BE2C (cell line): ENCODE data around the gene PRG2.

Experiments used
- DNase-seq: peaks from one replicate; pipeline ENCODE4 v3.0.0-alpha.2; 2020
- H3K27me3 ChIP-seq: fragments of 250-450 bp; sonication (Bioruptor Pico); 2 replicates; pipeline ENCODE4 v1.5.1; 2020; ENCODE audit warnings: mild to moderate bottlenecking
- H3K36me3 ChIP-seq: fragments of 250-450 bp; sonication (Bioruptor Pico); 2 replicates; pipeline ENCODE4 v1.5.1; 2020; ENCODE audit warnings: mild to moderate bottlenecking
- H3K4me1 ChIP-seq: fragments of 250-450 bp; sonication (Bioruptor Pico); 2 replicates; pipeline ENCODE4 v1.5.1; 2020
- H3K4me3 ChIP-seq: 2 replicates; pipeline ENCODE4 v1.5.1; 2011; ENCODE audit warnings: low read depth, low read length
- H3K9me3 ChIP-seq: fragments of 250-450 bp; sonication (Bioruptor Pico); 2 replicates; pipeline ENCODE4 v1.5.1; 2020
- TF ChIP-seq, protein P1 (sequence below): IDR thresholded peaks from 2 replicates; pipeline ENCODE4 v1.5.1; 2012; ENCODE audit warnings: mild to moderate bottlenecking, low read depth, low read length

PRG2 gene

GRCh38 chr11:57402188-57403002 lies 11.9 kb upstream of the PRG2 start:
- no peak for DNase-seq
- no peaks in the 10 kb centered on the region for H3K36me3 ChIP-seq
- no peaks in the 10 kb centered on the region for H3K27me3 ChIP-seq
- no peaks in the 10 kb centered on the region for H3K9me3 ChIP-seq
- H3K4me3 ChIP-seq = no peak overlapping the region
- TF ChIP-seq, protein P1, sequence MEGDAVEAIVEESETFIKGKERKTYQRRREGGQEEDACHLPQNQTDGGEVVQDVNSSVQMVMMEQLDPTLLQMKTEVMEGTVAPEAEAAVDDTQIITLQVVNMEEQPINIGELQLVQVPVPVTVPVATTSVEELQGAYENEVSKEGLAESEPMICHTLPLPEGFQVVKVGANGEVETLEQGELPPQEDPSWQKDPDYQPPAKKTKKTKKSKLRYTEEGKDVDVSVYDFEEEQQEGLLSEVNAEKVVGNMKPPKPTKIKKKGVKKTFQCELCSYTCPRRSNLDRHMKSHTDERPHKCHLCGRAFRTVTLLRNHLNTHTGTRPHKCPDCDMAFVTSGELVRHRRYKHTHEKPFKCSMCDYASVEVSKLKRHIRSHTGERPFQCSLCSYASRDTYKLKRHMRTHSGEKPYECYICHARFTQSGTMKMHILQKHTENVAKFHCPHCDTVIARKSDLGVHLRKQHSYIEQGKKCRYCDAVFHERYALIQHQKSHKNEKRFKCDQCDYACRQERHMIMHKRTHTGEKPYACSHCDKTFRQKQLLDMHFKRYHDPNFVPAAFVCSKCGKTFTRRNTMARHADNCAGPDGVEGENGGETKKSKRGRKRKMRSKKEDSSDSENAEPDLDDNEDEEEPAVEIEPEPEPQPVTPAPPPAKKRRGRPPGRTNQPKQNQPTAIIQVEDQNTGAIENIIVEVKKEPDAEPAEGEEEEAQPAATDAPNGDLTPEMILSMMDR = no peak
- H3K4me1 ChIP-seq = no peaks in the 10 kb centered on the region

DNA sequence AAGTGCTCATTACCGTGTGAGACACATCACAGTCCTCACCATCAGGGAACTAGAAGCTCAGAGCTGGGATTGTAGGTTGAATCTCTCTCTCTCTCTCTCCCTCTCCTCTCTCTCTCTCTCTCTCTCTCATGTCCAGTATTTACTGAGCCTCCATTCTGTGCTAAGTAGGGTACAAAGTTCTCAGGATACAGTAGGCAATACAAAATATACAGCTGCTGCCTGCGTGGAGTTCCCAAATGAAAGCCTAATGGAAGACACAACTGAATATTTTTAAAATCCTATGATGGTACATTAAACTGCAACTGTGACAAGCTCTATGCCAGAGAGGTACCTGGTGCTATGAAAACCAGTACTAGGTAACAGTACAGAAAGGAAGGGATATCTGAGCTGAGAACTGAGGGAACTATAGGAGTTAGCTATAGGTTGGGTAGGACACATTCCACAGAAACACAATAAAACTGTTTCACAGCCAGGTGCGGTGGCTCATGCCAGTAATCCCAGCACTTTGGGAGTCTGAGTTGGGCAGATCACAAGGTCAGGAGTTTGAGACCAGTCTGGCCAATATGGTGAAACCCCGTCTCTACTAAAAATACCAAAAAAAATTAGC lies 9.6 kb upstream of the PRG2 start:
- H3K4me1 ChIP-seq = no peaks in the 10 kb centered on the region
- no peaks in the 10 kb centered on the region for H3K27me3 ChIP-seq
- TF ChIP-seq, protein P1 = no peak
- H3K4me3 ChIP-seq = no peak overlapping the region
- DNase-seq = no peak
- H3K36me3 ChIP-seq = no peaks in the 10 kb centered on the region
- no peaks in the 10 kb centered on the region for H3K9me3 ChIP-seq

GRCh38 chr11:57399221-57399620 lies 8.8 kb upstream of the PRG2 start:
- TF ChIP-seq, protein P1 = no peak
- no peaks in the 10 kb centered on the region for H3K4me1 ChIP-seq
- no peaks in the 10 kb centered on the region for H3K27me3 ChIP-seq
- no peaks in the 10 kb centered on the region for H3K9me3 ChIP-seq
- DNase-seq = no peak
- H3K36me3 ChIP-seq = no peaks in the 10 kb centered on the region
- no peak overlapping the region for H3K4me3 ChIP-seq

DNA sequence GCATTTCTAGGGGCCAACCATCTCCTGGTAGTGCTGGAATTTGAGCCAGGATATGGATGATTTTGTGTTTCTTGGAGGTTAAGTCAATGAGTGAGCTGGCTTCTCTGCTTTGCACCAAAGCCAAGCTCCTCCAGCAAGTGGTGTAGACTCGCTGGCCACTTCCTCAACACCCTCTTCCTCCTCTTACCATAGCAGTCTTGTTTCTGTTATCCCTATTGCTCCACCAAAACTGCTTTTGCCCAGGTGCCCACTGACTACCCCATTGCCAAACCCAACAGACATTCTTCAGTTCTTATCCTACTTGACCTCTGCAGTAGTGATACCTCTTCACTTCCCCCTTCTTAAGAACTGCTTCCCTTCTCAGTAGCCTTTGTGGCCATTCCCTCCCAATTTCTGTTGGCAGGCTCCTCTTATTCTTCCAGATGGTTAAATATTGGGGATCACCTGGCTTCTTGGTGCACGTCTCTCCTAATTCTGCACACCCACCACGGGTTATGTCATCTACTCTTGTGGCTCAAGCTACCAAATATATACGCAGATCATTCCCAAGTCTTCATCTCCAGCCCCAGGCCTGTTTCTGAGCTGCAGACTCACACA lies 7.0 kb upstream of the PRG2 start:
- Histone ChIP-seq H3K27me3 (no peaks in the 10 kb centered on the region), H3K4me1 (no peaks in the 10 kb centered on the region), H3K4me3 (no peak overlapping the region), H3K9me3 (no peaks in the 10 kb centered on the region), H3K36me3 (no peaks in the 10 kb centered on the region)
- DNase-seq = no peak
- TF ChIP-seq, protein P1 = no peak

DNA sequence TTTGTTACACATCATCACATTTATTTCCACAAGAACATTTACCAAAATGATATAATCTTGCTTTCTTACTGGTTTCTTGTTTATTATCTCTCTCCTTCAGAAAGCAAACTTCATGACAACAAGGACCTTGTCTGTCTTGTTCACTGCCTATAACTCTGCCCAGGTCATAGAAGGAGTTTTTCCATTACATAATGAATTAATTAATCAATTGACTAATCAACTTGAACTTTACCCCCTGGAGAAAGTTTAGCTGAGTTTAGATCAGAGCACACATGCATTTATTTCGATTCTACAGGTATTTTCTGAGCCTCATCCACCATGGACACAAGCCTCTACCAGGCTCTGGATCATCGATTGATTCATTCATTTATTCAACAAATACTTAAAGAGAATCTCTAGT lies 6.3 kb upstream of the PRG2 start:
- Histone ChIP-seq H3K4me3 (no peak overlapping the region), H3K27me3 (no peaks in the 10 kb centered on the region), H3K9me3 (no peaks in the 10 kb centered on the region), H3K36me3 (no peaks in the 10 kb centered on the region), H3K4me1 (no peaks in the 10 kb centered on the region)
- DNase-seq = no peak
- TF ChIP-seq, protein P1 = no peak
